Measurements from ENCODE around the gene AFDN.

- TF ChIP-seq CTCF (IDR thresholded peaks at IDR 0.05), result no peak
- no peak for TF ChIP-seq EP300 (IDR thresholded peaks at IDR 0.05)
- no peak for TF ChIP-seq POLR2A (IDR thresholded peaks at IDR 0.05)
These were observed 169.9 kb downstream of the AFDN start for GRCh38 chr6:167996424-167997199.
